Thyroid gland (tissue), 4 donors: Measurements from ENCODE around the gene CSTF2.

Experiments
- CTCF ChIP-seq, 6 experiments: fragments of 200-600 bp in 3 of 6; fragments of 450-650 bp in 3 of 6; sonication (generic) in 3 of 6; IDR thresholded peaks; one replicate each; pipeline ENCODE4 v1.5.1; 2016 to 2019; ENCODE audit warnings: antibody characterized with exemption in 6 of 6, mild to moderate bottlenecking in 2 of 6, inconsistent platforms in 1 of 6, moderate library complexity in 1 of 6
- POLR2A ChIP-seq, 2 donors: fragments of 450-650 bp; IDR thresholded peaks; one replicate each; pipeline ENCODE4 v1.6.1; 2017; ENCODE audit warnings: antibody characterized with exemption in 2 of 2, mild to moderate bottlenecking in 2 of 2, moderate library complexity in 1 of 2

- TF ChIP-seq CTCF (IDR thresholded peaks at IDR 0.05) (no peak), POLR2A (IDR thresholded peaks at IDR 0.05) (no peak)
These were observed 9.5 kb downstream of the CSTF2 start for GRCh38 chrX:100829730-100830129.
